ENCODE measurements around the gene COPZ1. TPM values are rescaled to one million over a fixed set of nuclear protein-coding genes. Genes with fewer than 3 reads are reported as not detected.
A peak's percentile ranks its signal among the peaks of the same experiment; 100 is the strongest.

The COPZ1 gene
- total RNA-seq, 2 donors from 2014 or later, result 79.2 to 154 TPM

- Histone ChIP-seq H3K4me3 (no peak overlapping the region), H3K27me3 (no peaks in the 10 kb centered on the region), H3K36me3 (no peaks in the 10 kb centered on the region), H3K9me3 (no peaks in the 10 kb centered on the region), H3K4me1 (peaks cover 0 to 76% of the 10 kb centered on the region in 2 donors), H3K27ac (peak overlapping the region; percentile 73 to 92)
- peak; percentile 88 for DNase-seq (ENCODE audit: low spot score)
- no peak for TF ChIP-seq CTCF (IDR thresholded peaks at IDR 0.05)
Observed at GRCh38 chr12:54371328-54372112, 46.6 kb downstream of the COPZ1 start.

GRCh38 chr12:54372113-54372806 is 47.3 kb downstream of the COPZ1 start:
- no peak for DNase-seq (ENCODE audit: low spot score)
- Histone ChIP-seq H3K36me3 (no peaks in the 10 kb centered on the region), H3K9me3 (no peaks in the 10 kb centered on the region), H3K27me3 (no peaks in the 10 kb centered on the region), H3K4me3 (no peak overlapping the region), H3K4me1 (peaks cover 0 to 83% of the 10 kb centered on the region in 2 donors), H3K27ac (peak overlapping the region; percentile 73 to 92)
- no peak for TF ChIP-seq CTCF (IDR thresholded peaks at IDR 0.05)

- DNase-seq (ENCODE audit: low spot score), result no peak
- no peak for TF ChIP-seq CTCF (IDR thresholded peaks at IDR 0.05)
- Histone ChIP-seq H3K4me1 (peaks cover 0 to 91% of the 10 kb centered on the region in 2 donors), H3K36me3 (no peaks in the 10 kb centered on the region), H3K4me3 (no peak overlapping the region), H3K27me3 (no peaks in the 10 kb centered on the region), H3K9me3 (no peaks in the 10 kb centered on the region), H3K27ac (peak overlapping the region; percentile 12 to 92)
Observed at GRCh38 chr12:54373649-54374561, 49.0 kb downstream of the COPZ1 start.

GRCh38 chr12:54374562-54375258 is 49.8 kb downstream of the COPZ1 start:
- Histone ChIP-seq H3K4me1 (peaks cover 0 to 89% of the 10 kb centered on the region in 2 donors), H3K27me3 (no peaks in the 10 kb centered on the region)

More at GRCh38 chr12:54374562-54375258, 49.8 kb downstream of the COPZ1 start:
- Histone ChIP-seq H3K9me3 (no peaks in the 10 kb centered on the region), H3K4me3 (no peak overlapping the region), H3K27ac (peak overlapping the region; percentile 84 to 92), H3K36me3 (no peaks in the 10 kb centered on the region)
- TF ChIP-seq CTCF (IDR thresholded peaks at IDR 0.05), result no peak
- DNase-seq (ENCODE audit: low spot score), result no peak
